Astrocyte of the cerebellum (primary cell): ENCODE results near the gene PKP1.

Source experiments
- DNase-seq: peaks from one replicate; pipeline ENCODE4 v3.0.0-alpha.2; 2011; ENCODE audit warnings: low read depth
- H3K4me3 ChIP-seq: 2 replicates; pipeline ENCODE4 v1.5.1; 2011; ENCODE audit warnings: mild to moderate bottlenecking, low read depth, low read length, moderate library complexity
- CTCF ChIP-seq: IDR thresholded peaks from 2 replicates; pipeline ENCODE4 v1.5.1; 2012; ENCODE audit warnings: low read length, low read depth, moderate library complexity, mild to moderate bottlenecking; ENCODE audit errors: missing control alignments
- in situ Hi-C: cut with HindIII; loops from 2 replicates; pipeline ENCODE4 v1.10.0; 2017; ENCODE audit warnings: low sequenced_read_pairs

The PKP1 gene

GRCh38 chr1:201250326-201251011, 32.8 kb upstream of the PKP1 start:
- in situ Hi-C loops, result no loop called here
- TF ChIP-seq CTCF, result no peak
- DNase-seq, result no peak
- no peak overlapping the region for H3K4me3 ChIP-seq

GRCh38 chr1:201251411-201251810, 31.9 kb upstream of the PKP1 start:
- no peak overlapping the region for H3K4me3 ChIP-seq
- in situ Hi-C loops, result no loop called here
- DNase-seq, result no peak
- no peak for TF ChIP-seq CTCF

GRCh38 chr1:201251851-201252430, 31.4 kb upstream of the PKP1 start:
- TF ChIP-seq CTCF, result no peak
- in situ Hi-C loops, result no loop called here
- no peak overlapping the region for H3K4me3 ChIP-seq
- DNase-seq, result no peak

- H3K4me3 ChIP-seq, result no peak overlapping the region
- in situ Hi-C loops, result no loop called here
- no peak for DNase-seq
- TF ChIP-seq CTCF, result no peak
Observed at GRCh38 chr1:201252944-201253371, 30.3 kb upstream of the PKP1 start.

- DNase-seq, result no peak
- TF ChIP-seq CTCF, result no peak
- in situ Hi-C loops, result no loop called here
- H3K4me3 ChIP-seq, result no peak overlapping the region
Observed at GRCh38 chr1:201253411-201253810, 29.9 kb upstream of the PKP1 start.

GRCh38 chr1:201253906-201254624, 29.2 kb upstream of the PKP1 start:
- DNase-seq, result no peak
- in situ Hi-C loops, result no loop called here
- H3K4me3 ChIP-seq, result no peak overlapping the region
- no peak for TF ChIP-seq CTCF
